K562 (cell line): ENCODE measurements around the gene BIRC6. TPM values are rescaled to one million over a fixed set of nuclear protein-coding genes. Genes with fewer than 3 reads are reported as not detected.

Source experiments
- CREB1 ChIP-seq, 2 experiments: sonication (generic) in 1 of 2; formaldehyde crosslinking in 1 of 2; IDR thresholded peaks; 2 replicates each; pipeline versions ENCODE4 v1.6.1 to v1.8.0; 2012 to 2022; ENCODE audit warnings: inconsistent platforms in 1 of 2, mild to moderate bottlenecking in 1 of 2, missing genetic modification reagents in 1 of 2, moderate library complexity in 1 of 2
- DIDO1 ChIP-seq: fragments of 450-650 bp; IDR thresholded peaks from 2 replicates; pipeline ENCODE4 v1.6.1; 2016; ENCODE audit warnings: low read depth, missing biosample characterization, missing genetic modification characterization
- MAFF ChIP-seq: IDR thresholded peaks from 2 replicates; pipeline ENCODE4 v1.6.1; 2012; ENCODE audit warnings: low read length, improper control_type of control experiment
- MAFG ChIP-seq: fragments of 450-650 bp; conservative IDR thresholded peaks from 2 replicates; pipeline ENCODE4 v1.6.1; 2016; ENCODE audit warnings: missing genetic modification characterization, missing compliant biosample characterization
- MEF2D ChIP-seq: conservative IDR thresholded peaks from 2 replicates; pipeline ENCODE4 v1.6.1; 2016; ENCODE audit warnings: low read depth, missing genetic modification characterization, missing compliant biosample characterization
- MYC ChIP-seq, 2 experiments: fragments of 250-450 bp in 1 of 2; sonication (Bioruptor Pico) in 1 of 2; IDR thresholded peaks; 2 replicates each; pipeline versions ENCODE4 v1.5.1 to v1.6.1; 2012 to 2021; ENCODE audit warnings: low read depth in 2 of 2, borderline replicate concordance in 1 of 2, improper control_type of control experiment in 1 of 2, low read length in 1 of 2, mild to moderate bottlenecking in 1 of 2, moderate library complexity in 1 of 2
- MYNN ChIP-seq, 2 experiments: sonication (generic); formaldehyde crosslinking in 1 of 2; IDR thresholded peaks; 2 replicates each; pipeline versions ENCODE4 v1.5.0 to v1.6.1; 2016 to 2020; ENCODE audit warnings: antibody characterized with exemption in 1 of 2, missing genetic modification reagents in 1 of 2
- SRSF1 ChIP-seq: fragments of 200-400 bp; formaldehyde crosslinking; IDR thresholded peaks from 2 replicates; pipeline ENCODE4 v1.6.1; 2017; ENCODE audit warnings: mild to moderate bottlenecking, low read depth, low read length, moderate library complexity
- THRAP3 ChIP-seq: fragments of 450-650 bp; IDR thresholded peaks from 2 replicates; pipeline ENCODE4 v1.6.1; 2016; ENCODE audit warnings: mild to moderate bottlenecking, inconsistent platforms, borderline replicate concordance
- ZNF551 ChIP-seq: fragments of 250-450 bp; sonication (Bioruptor Pico); IDR thresholded peaks from 2 replicates; pipeline ENCODE4 v1.5.0; 2021; ENCODE audit warnings: mild to moderate bottlenecking, moderate library complexity
- ZNF589 ChIP-seq: fragments of 200-800 bp; sonication (Bioruptor generic); IDR thresholded peaks from 2 replicates; pipeline ENCODE4 v1.6.1; 2016; ENCODE audit warnings: low read depth, missing genetic modification characterization, missing compliant biosample characterization
- polyA plus RNA-seq, 8 experiments: library from polyadenylated mRNA; depleted of rRNA in 4 of 8; stranded (reverse) in 5 of 8; unstranded in 3 of 8; fragments of >200 nt; fragmentation: Nextera tagmentation in 2 of 8; fragmentation: Illumina TruSeq in 1 of 8; extraction: Ambion mirVana in 2 of 8; extraction: Trizol in 1 of 8; gene quantifications; 2 replicates each; pipeline versions ENCODE4 v1.2.1 to v1.2.3, GENCODE V29; 2011 to 2014; ENCODE audit warnings: inconsistent platforms in 1 of 8, missing spikeins in 1 of 8
- total RNA-seq, 7 experiments: library from RNA; depleted of rRNA in 6 of 7; stranded (reverse); fragments of >200 nt in 6 of 7; fragmentation: Illumina TruSeq in 2 of 7; extraction: Trizol in 2 of 7; gene quantifications; 2 replicates each; pipeline versions ENCODE4 v1.2.1 to v1.2.3, GENCODE V29; 2011 to 2021; ENCODE audit warnings: low replicate concordance in 1 of 7
- TF ChIP-seq, protein P1 (sequence below): sonication (generic); formaldehyde crosslinking; IDR thresholded peaks from 2 replicates; pipeline ENCODE4 v1.8.1; 2023; ENCODE audit warnings: mild to moderate bottlenecking, missing genetic modification reagents, moderate library complexity
- TF ChIP-seq, protein P2 (sequence below): fragments of 250-450 bp; sonication (Bioruptor Pico); IDR thresholded peaks from 2 replicates; pipeline ENCODE4 v1.8.0; 2021; ENCODE audit warnings: moderate library complexity, mild to moderate bottlenecking, inconsistent platforms
- TF ChIP-seq, protein P3 (sequence below): sonication (generic); formaldehyde crosslinking; IDR thresholded peaks from 2 replicates; pipeline ENCODE4 v1.4.0; 2020; ENCODE audit warnings: mild to moderate bottlenecking, missing genetic modification reagents
- TF ChIP-seq, protein P4 (sequence below): fragments of 450-650 bp; formaldehyde crosslinking; IDR thresholded peaks from 2 replicates; pipeline ENCODE4 v1.4.0; 2020; ENCODE audit warnings: mild to moderate bottlenecking, moderate library complexity

BIRC6 gene
- total and polyA plus RNA-seq, 9 of the 15 experiments (the other 6 are each of a cell fraction or from before 2014, with no cell fraction given) = 18.8 to 110 (median 49.8) TPM

DNA sequence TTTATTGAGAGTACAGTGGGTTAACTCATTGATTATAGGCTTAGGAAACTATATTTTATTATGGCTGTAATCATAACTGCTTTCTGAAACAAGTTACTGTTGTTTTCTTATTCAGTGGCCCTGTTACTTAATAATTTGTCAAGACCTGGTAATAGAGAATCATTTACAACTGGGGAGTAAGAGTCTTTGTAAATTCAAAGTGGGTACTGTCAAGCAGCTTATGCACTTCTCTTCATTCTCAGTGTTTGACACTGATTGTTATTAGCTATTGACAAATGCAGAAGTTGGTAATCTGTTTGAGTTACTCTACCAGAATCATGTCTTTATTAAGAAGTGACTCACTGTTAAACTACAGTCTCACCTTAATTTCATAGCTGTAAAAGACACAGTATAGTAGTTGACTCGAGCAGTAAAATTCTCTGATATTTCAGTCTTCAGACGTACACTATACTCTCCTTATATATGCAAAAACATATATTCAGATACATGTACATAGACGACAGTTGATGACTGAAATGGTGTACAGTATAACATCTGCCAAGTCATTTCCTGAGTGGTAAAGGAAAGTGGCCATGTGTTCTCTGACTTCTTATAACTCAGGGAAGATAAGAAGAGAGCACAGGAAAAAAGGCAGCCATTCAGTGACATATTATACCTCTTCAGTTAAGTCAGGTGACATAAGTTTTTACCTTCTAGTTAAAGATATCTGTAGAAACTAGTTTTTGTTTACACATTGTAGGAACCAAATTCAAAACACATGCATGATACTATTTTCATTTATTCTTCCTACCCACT, 235.0 kb downstream of the BIRC6 start (continued):
- TF ChIP-seq, protein P1, sequence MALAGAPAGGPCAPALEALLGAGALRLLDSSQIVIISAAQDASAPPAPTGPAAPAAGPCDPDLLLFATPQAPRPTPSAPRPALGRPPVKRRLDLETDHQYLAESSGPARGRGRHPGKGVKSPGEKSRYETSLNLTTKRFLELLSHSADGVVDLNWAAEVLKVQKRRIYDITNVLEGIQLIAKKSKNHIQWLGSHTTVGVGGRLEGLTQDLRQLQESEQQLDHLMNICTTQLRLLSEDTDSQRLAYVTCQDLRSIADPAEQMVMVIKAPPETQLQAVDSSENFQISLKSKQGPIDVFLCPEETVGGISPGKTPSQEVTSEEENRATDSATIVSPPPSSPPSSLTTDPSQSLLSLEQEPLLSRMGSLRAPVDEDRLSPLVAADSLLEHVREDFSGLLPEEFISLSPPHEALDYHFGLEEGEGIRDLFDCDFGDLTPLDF (CRISPR knock-in tag) = no peak
- TF ChIP-seq, protein P2, sequence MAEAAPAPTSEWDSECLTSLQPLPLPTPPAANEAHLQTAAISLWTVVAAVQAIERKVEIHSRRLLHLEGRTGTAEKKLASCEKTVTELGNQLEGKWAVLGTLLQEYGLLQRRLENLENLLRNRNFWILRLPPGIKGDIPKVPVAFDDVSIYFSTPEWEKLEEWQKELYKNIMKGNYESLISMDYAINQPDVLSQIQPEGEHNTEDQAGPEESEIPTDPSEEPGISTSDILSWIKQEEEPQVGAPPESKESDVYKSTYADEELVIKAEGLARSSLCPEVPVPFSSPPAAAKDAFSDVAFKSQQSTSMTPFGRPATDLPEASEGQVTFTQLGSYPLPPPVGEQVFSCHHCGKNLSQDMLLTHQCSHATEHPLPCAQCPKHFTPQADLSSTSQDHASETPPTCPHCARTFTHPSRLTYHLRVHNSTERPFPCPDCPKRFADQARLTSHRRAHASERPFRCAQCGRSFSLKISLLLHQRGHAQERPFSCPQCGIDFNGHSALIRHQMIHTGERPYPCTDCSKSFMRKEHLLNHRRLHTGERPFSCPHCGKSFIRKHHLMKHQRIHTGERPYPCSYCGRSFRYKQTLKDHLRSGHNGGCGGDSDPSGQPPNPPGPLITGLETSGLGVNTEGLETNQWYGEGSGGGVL (CRISPR knock-in tag) = no peak
- TF ChIP-seq, protein P3, sequence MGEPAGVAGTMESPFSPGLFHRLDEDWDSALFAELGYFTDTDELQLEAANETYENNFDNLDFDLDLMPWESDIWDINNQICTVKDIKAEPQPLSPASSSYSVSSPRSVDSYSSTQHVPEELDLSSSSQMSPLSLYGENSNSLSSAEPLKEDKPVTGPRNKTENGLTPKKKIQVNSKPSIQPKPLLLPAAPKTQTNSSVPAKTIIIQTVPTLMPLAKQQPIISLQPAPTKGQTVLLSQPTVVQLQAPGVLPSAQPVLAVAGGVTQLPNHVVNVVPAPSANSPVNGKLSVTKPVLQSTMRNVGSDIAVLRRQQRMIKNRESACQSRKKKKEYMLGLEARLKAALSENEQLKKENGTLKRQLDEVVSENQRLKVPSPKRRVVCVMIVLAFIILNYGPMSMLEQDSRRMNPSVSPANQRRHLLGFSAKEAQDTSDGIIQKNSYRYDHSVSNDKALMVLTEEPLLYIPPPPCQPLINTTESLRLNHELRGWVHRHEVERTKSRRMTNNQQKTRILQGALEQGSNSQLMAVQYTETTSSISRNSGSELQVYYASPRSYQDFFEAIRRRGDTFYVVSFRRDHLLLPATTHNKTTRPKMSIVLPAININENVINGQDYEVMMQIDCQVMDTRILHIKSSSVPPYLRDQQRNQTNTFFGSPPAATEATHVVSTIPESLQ (CRISPR knock-in tag) = no peak
- no peak for TF ChIP-seq MEF2D (tag)
- no peak for TF ChIP-seq ZNF551 (CRISPR knock-in tag)
- no peak for TF ChIP-seq DIDO1 (tag)
- peak; percentile 77 for TF ChIP-seq MAFG
- no peak for TF ChIP-seq THRAP3
- peak; percentile 85 for TF ChIP-seq MYC (IDR thresholded peaks at IDR 0.05; ENCODE audit: low read depth, low read length)
- TF ChIP-seq MYC (CRISPR knock-in tag; IDR thresholded peaks at IDR 0.05; ENCODE audit: borderline replicate concordance, low read depth) = no peak
- TF ChIP-seq CREB1 (IDR thresholded peaks at IDR 0.05) = no peak
- no peak for TF ChIP-seq CREB1 (CRISPR knock-in tag; IDR thresholded peaks at IDR 0.05)
- TF ChIP-seq, protein P4, sequence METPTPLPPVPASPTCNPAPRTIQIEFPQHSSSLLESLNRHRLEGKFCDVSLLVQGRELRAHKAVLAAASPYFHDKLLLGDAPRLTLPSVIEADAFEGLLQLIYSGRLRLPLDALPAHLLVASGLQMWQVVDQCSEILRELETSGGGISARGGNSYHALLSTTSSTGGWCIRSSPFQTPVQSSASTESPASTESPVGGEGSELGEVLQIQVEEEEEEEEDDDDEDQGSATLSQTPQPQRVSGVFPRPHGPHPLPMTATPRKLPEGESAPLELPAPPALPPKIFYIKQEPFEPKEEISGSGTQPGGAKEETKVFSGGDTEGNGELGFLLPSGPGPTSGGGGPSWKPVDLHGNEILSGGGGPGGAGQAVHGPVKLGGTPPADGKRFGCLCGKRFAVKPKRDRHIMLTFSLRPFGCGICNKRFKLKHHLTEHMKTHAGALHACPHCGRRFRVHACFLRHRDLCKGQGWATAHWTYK (CRISPR knock-in tag) = peak; percentile 39; the same call in 1 of the 2 replicates
- TF ChIP-seq MYNN (IDR thresholded peaks at IDR 0.05) = no peak
- TF ChIP-seq MYNN (CRISPR knock-in tag; IDR thresholded peaks at IDR 0.05) = no peak
- peak; percentile 69 for TF ChIP-seq MAFF
- no peak for TF ChIP-seq SRSF1
- peak; percentile 78 for TF ChIP-seq ZNF589 (CRISPR knock-in tag)
